CD4-positive, alpha-beta T cell (primary cell): Measurements from ENCODE around the gene COL28A1. TPM values are rescaled to one million over a fixed set of nuclear protein-coding genes. Genes with fewer than 3 reads are reported as not detected.
A peak's percentile ranks its signal among the peaks of the same experiment; 100 is the strongest.

ENCODE experiments used
- ATAC-seq: fragments of 200-7000 bp; cut with Tn5 transposase; one replicate; pipeline ENCODE4 v1.10.0; 2022; ENCODE audit warnings: mild to moderate bottlenecking; ENCODE audit not compliant: poor library complexity
- CTCF ChIA-PET: fragments of 350-600 bp; sonication (Branson Sonifier 250); formaldehyde crosslinking; loops from one replicate; lab custom pipeline; 2021; ENCODE audit warnings: antibody characterized with exemption, inconsistent platforms; lab: Charles Lee
- POLR2A ChIA-PET: fragments of 350-600 bp; sonication (Branson Sonifier 250); formaldehyde crosslinking; loops from one replicate; lab custom pipeline; 2021; ENCODE audit warnings: antibody characterized with exemption, inconsistent platforms; lab: Charles Lee
- DNase-seq, 14 experiments: peaks; one replicate each; pipeline ENCODE4 v3.0.0-alpha.2; 2013 to 2020; ENCODE audit warnings: mixed read lengths in 2 of 14
- H3K27ac ChIP-seq, 2 donors: one replicate each; pipeline versions ENCODE4 v1.5.1 to v1.7.0; 2013; ENCODE audit warnings: low read length in 2 of 2, low read depth in 1 of 2, mild to moderate bottlenecking in 1 of 2
- H3K27me3 ChIP-seq, 2 experiments: 1 replicate in 1 of 2; 2 replicates in 1 of 2; pipeline versions ENCODE4 v1.6.1 to v1.7.0; 2013; ENCODE audit warnings: low read length in 2 of 2, control low read depth in 1 of 2, mild to moderate bottlenecking in 1 of 2, moderate library complexity in 1 of 2; ENCODE audit not compliant: insufficient read depth in 2 of 2, control insufficient read depth in 1 of 2
- H3K36me3 ChIP-seq: one replicate; pipeline ENCODE4 v1.6.1; 2013; ENCODE audit warnings: low read length, control low read depth; ENCODE audit not compliant: insufficient read depth
- H3K4me1 ChIP-seq: one replicate; pipeline ENCODE4 v1.6.1; 2013; ENCODE audit warnings: low read length, control low read depth; ENCODE audit not compliant: insufficient read depth
- H3K4me3 ChIP-seq: one replicate; pipeline ENCODE4 v1.5.1; 2013; ENCODE audit warnings: mild to moderate bottlenecking, low read length, moderate library complexity
- H3K9me3 ChIP-seq, 2 experiments: 1 replicate in 1 of 2; 2 replicates in 1 of 2; pipeline versions ENCODE4 v1.6.1 to v1.7.0; 2013; ENCODE audit warnings: low read length in 2 of 2, mild to moderate bottlenecking in 2 of 2, control low read depth in 1 of 2, moderate library complexity in 1 of 2; ENCODE audit not compliant: control insufficient read depth in 1 of 2, insufficient read depth in 1 of 2
- H3K27ac Mint-ChIP-seq: one replicate; pipeline ENCODE4 v1.8.0; 2020; ENCODE audit warnings: mixed read lengths
- H3K27me3 Mint-ChIP-seq: one replicate; pipeline ENCODE4 v1.8.0; 2021; ENCODE audit warnings: mixed read lengths
- H3K36me3 Mint-ChIP-seq: one replicate; pipeline ENCODE4 v1.8.0; 2021; ENCODE audit warnings: low read depth, mixed read lengths
- H3K4me1 Mint-ChIP-seq: one replicate; pipeline ENCODE4 v1.8.0; 2021; ENCODE audit warnings: low read depth, mixed read lengths
- H3K4me3 Mint-ChIP-seq: one replicate; pipeline ENCODE4 v1.8.0; 2020; ENCODE audit warnings: mild to moderate bottlenecking, mixed read lengths
- H3K9me3 Mint-ChIP-seq: one replicate; pipeline ENCODE4 v1.8.0; 2020; ENCODE audit warnings: mixed read lengths
- intact Hi-C, 2 experiments: fragments of 100-400 bp; cut with DNase I in 1 of 2; cut with micrococcal nuclease in 1 of 2; formaldehyde crosslinking; loops; one replicate each; pipeline versions ENCODE4 v1.15.1 to v1.9.0; 2023 to 2025; cut with DNase I, micrococcal nuclease
- total RNA-seq, 174 experiments: library from RNA in 2 of 174; stranded (reverse) in 2 of 174; gene quantifications; one replicate each; pipeline ENCODE4 v1.2.3 and lab custom pipeline; 2021 to 2026
- TF ChIP-seq, protein P1 (sequence below): fragments of 200-600 bp; IDR thresholded peaks from one replicate; pipeline ENCODE4 v1.8.0; 2022; ENCODE audit warnings: antibody characterized with exemption, mild to moderate bottlenecking

COL28A1 gene
- total RNA-seq, 2 experiments from 2014 or later = 0.22 TPM; not detected in 1

DNA sequence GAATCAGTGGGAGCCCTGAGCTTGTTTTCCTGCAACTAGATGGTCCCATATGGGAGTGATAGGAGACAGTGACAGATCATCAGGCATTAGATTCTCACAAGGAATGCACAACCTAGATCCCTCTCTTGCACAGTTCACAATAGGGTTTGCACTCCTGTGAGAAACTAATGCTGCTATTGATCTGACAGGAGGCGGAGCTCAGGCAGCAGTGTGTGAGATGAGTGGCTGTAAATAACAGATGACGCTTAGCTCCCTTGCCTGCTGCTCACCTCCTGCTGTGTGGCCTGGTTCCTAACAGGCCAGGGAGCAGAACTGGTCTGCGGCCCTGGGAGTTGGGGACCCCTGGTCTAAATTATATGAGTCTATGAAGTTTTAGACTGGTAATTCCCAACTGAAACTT, 34.9 kb upstream of the COL28A1 start:
- TF ChIP-seq, protein P1, sequence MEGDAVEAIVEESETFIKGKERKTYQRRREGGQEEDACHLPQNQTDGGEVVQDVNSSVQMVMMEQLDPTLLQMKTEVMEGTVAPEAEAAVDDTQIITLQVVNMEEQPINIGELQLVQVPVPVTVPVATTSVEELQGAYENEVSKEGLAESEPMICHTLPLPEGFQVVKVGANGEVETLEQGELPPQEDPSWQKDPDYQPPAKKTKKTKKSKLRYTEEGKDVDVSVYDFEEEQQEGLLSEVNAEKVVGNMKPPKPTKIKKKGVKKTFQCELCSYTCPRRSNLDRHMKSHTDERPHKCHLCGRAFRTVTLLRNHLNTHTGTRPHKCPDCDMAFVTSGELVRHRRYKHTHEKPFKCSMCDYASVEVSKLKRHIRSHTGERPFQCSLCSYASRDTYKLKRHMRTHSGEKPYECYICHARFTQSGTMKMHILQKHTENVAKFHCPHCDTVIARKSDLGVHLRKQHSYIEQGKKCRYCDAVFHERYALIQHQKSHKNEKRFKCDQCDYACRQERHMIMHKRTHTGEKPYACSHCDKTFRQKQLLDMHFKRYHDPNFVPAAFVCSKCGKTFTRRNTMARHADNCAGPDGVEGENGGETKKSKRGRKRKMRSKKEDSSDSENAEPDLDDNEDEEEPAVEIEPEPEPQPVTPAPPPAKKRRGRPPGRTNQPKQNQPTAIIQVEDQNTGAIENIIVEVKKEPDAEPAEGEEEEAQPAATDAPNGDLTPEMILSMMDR = no peak
- Mint-ChIP-seq H3K9me3 (no peaks in the 10 kb centered on the region), H3K27me3 (no peaks in the 10 kb centered on the region), H3K4me3 (no peak overlapping the region), H3K36me3 (peaks cover 33% of the 10 kb centered on the region), H3K4me1 (peaks cover 40% of the 10 kb centered on the region), H3K27ac (peak overlapping the region; percentile 87)
- no peak for ATAC-seq
- peaks cover 25% of the 10 kb centered on the region for H3K4me1 ChIP-seq
- H3K4me3 ChIP-seq = no peak overlapping the region
- H3K36me3 ChIP-seq = peaks cover 4% of the 10 kb centered on the region
- intact Hi-C loops = no loop called here
- DNase-seq = no peak
- POLR2A ChIA-PET = interaction anchor here (1.8 kb wide), 1 partner anchor 70 kb away, joined by 8 read pairs; the partner anchor contains the start of gene UMAD1
- H3K9me3 ChIP-seq = no peaks in the 10 kb centered on the region
- H3K27me3 ChIP-seq = no peaks in the 10 kb centered on the region
- no peak overlapping the region for H3K27ac ChIP-seq
- CTCF ChIA-PET = interaction anchor here (1.4 kb wide), 1 partner anchor 389 kb away, joined by 3 read pairs; no protein-coding TSS in a partner anchor

- Histone ChIP-seq H3K4me3 (peak overlapping the region; percentile 13), H3K27ac (peak overlapping the region; percentile 18 to 59), H3K27me3 (no peaks in the 10 kb centered on the region), H3K9me3 (no peaks in the 10 kb centered on the region), H3K4me1 (peaks cover 29% of the 10 kb centered on the region), H3K36me3 (peaks cover 4% of the 10 kb centered on the region)
- intact Hi-C loops = loop anchor here (5.0 to 10.0 kb wide), 2 partner anchors 73 to 385 kb away; partner anchors contain the start of genes C1GALT1 (in 1 of the 2) and UMAD1 (in 1 of the 2)
- peaks cover 38% of the 10 kb centered on the region for H3K4me1 Mint-ChIP-seq
- ChIA-PET POLR2A (interaction anchor here (1.1 to 6.0 kb wide), 4 partner anchors 10 to 388 kb away, joined by 3 to 36 read pairs (median 6); partner anchors contain the start of genes C1GALT1 and UMAD1), CTCF (interaction anchor here (1.4 kb wide), 1 partner anchor 388 kb away, joined by 4 read pairs; the partner anchor contains the start of gene C1GALT1)
- peaks cover 31% of the 10 kb centered on the region for H3K36me3 Mint-ChIP-seq
- TF ChIP-seq, protein P1 = no peak
- peak overlapping the region; percentile 87 for H3K27ac Mint-ChIP-seq
- H3K27me3 Mint-ChIP-seq = no peaks in the 10 kb centered on the region
- ATAC-seq = no peak
- H3K9me3 Mint-ChIP-seq = no peaks in the 10 kb centered on the region
- DNase-seq = peak in 1 of 14 experiments; percentile 20
- H3K4me3 Mint-ChIP-seq = peak overlapping the region; percentile 89
Measured at GRCh38 chr7:7569615-7570014, 33.9 kb upstream of the COL28A1 start.

DNA sequence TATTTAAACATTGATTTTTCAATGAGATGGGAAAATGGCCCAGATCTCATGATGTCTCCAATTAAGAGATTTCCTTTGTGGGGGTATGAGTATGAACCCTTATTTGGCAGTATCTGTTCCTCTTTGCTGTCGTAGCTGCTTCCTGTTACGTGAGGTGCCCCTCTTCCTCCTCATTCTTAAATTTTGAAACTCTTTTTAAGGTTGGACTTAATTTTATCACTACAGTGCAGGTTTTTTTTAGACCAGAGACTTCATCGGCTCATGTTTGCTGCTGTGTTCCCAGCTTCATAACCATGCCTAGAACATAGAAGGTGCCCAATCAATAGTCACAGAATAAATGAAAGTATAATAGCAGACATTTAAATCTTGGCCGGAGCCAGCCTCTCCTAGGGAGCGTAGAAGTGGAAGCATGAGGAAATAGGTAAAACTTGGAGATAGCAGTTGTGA, 33.4 kb upstream of the COL28A1 start:
- no peaks in the 10 kb centered on the region for H3K9me3 ChIP-seq
- peak in 4 of 14 experiments; percentile 7 to 72 (median 62) for DNase-seq
- H3K27me3 ChIP-seq = no peaks in the 10 kb centered on the region
- H3K4me1 ChIP-seq = peaks cover 29% of the 10 kb centered on the region
- peak overlapping the region; percentile 87 for H3K27ac Mint-ChIP-seq
- CTCF ChIA-PET = interaction anchor here (1.3 to 1.4 kb wide), 2 partner anchors 11 to 387 kb away, joined by 3 to 4 read pairs; partner anchors contain the start of gene C1GALT1
- POLR2A ChIA-PET = interaction anchor here (0.6 to 6.0 kb wide), 5 partner anchors 10 to 399 kb away, joined by 3 to 36 read pairs (median 3); partner anchors contain the start of genes C1GALT1, GLCCI1 and UMAD1
- H3K4me1 Mint-ChIP-seq = peaks cover 38% of the 10 kb centered on the region
- ATAC-seq = peak; percentile 42
- no peaks in the 10 kb centered on the region for H3K9me3 Mint-ChIP-seq
- H3K36me3 Mint-ChIP-seq = peaks cover 27% of the 10 kb centered on the region
- peaks cover 4% of the 10 kb centered on the region for H3K36me3 ChIP-seq
- TF ChIP-seq, protein P1 = no peak
- H3K4me3 ChIP-seq = peak overlapping the region; percentile 13
- H3K4me3 Mint-ChIP-seq = peak overlapping the region; percentile 89
- intact Hi-C loops = loop anchor here (5.0 to 10.0 kb wide), 2 partner anchors 73 to 384 kb away; partner anchors contain the start of genes C1GALT1 (in 1 of the 2) and UMAD1 (in 1 of the 2)
- H3K27ac ChIP-seq = peak overlapping the region; percentile 18 to 59
- no peaks in the 10 kb centered on the region for H3K27me3 Mint-ChIP-seq
